ENCODE measurements around the gene FABP6.
"Not testable (repeated sequence)": the region's sequence is repeated elsewhere in the genome, so short reads cannot be mapped to it uniquely, and the experiment has no call there.

FABP6 gene, protein sequence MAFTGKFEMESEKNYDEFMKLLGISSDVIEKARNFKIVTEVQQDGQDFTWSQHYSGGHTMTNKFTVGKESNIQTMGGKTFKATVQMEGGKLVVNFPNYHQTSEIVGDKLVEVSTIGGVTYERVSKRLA

DNA sequence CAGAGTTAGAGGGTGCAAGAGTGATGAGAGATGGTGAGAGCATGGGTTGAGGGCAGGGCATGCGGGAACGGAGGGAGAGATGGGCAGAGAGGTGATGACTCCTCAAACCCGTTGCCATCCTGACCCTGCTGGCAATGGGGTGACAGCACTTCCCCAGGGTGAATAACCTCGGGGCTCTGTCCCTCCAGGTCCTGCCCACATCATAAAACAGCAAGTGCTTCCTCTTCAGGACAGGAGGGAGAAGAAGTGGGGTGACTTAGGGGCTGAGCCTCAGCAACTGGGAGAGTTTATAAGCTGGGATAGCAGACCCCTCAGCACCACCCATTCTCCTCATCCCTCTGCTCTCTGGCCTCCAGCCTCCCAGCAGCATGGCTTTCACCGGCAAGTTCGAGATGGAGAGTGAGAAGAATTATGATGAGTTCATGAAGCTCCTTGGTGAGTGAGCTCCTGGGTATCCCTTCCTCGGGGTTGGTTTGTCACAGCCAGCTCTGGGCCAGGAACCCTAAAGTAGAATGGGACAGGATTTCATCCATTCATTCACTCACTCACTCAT, at the start of gene FABP6:
TSS of gene FABP6 (plus strand) at position 317 of the 553 bp plus-strand sequence. CDS start at position 369, 52 bp downstream.
- DNase-seq (ENCODE audit: low spot score): no peak

DNA sequence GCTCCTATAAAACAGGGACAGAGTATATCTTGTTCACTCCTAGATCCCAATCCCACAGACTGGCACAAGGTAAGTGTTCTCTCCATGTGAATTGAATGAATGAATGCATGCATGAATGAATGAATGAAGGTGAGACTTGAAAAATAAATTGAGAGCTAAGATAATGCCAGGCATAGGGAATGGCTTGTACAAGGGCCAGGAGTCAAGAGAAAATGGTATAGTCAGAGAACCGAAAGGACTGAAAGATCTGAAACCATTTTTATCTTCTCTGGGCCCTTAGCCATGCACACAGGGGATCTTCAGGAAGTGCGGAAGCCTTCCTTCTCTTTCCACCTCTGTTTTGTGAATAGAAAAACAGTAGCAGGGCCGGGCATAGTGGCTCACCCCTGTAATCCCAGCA, 48.4 kb upstream of the FABP6 start:
- DNase-seq (ENCODE audit: low spot score): no peak

DNA sequence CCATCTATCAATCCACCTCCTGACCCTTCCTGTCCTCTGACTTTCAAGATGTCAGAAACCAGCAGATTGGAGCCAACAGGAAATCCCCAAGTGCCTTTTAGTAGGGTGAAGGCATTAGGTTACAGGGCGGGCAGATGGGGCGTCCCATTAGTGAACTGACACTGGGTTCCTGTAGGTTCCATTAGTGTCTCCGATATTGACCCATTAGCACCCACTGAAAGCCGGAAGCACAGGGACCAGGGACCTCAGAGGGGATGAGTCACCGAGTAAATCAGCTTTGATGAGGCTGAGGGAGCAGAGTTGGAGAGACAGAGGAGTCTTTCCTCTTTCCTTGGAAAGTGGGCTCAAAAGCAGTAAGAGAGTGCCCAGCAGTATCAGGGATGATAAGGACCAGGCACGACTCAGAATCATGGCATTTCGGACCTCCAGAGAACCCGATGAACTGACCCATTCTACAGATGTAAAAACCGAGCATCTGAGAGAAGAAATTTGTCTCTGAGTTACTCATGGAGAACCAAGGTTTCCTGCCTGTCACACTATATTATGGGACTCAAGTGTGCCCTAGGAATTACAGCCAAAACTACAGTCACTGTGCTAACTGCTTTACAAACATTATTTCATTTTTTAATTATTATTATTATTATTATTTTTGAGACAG, 47.2 kb upstream of the FABP6 start:
- peak; percentile 41 for DNase-seq (ENCODE audit: low spot score)

DNA sequence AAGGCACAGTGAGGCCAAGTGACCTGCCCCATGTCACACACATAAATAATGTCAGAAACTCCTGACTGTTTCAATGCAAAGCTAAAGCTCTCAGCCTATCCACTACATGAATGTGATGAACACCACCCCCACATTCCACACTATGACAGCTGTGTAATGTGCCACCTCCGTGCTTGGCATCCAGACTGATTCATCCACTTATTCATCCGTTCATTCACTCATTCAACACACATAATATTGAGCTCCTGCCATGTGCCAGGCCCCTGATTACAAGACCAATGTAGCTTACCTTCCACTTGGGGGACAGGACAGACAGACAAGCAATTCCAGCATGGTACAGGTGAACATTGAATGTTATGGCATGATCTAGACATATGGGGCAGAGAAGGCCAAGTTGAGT, 46.2 kb upstream of the FABP6 start:
- peak; percentile 80 for DNase-seq (ENCODE audit: low spot score)

DNA sequence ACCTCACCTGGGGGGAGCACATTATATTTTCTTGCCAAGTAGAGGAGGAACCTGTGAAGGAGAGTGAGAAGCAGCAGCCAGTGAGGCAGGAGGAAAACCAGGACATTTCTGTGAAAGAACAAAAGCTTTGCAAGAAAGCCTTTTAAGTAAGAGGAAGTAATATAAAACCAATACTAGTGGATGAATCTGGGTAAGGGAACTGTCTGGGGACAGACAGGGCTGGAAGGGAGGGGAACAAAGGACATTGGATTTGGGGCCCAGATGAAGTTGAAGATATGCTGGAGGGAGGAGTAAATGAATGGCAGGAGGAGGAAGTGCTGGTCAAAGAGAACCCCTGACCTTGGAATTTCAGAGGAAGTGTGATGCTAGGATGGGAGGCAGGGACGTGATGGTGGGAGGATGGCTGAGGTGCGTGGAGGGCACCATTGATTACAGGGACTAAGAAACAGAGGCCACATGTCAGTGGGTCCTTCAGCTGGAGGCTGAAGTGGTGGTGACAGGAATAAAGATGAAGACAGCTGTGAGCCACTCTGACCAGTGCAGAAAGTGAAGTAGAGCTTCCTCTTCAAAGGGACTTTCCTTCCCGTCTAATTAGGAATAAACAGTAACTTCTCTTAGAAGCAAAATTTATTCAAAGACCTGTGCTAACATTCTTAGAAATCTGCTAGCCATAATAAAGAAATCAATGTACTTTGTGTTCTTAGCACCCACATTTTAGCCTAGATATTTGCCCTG, 43.5 kb upstream of the FABP6 start:
- no peak for DNase-seq (ENCODE audit: low spot score)

DNA sequence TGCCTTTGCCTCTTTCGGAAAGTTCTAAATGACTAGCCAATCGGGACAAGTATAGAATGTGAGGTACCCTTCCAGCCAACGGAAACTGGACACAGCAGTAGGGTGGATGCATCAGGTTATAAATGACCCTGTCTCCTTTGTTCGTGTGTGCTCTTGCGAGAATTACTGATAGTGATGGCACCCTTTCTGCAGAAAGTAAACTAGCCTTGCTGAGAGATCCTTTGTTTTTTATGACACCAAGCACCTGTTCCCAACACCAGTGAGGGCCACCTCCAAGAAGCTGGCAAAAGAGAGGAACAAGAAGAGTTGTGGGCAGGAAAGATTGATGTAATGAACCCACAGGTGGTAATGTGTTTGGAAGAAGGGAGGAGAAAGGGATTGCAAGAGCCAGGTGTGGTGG, 42.8 kb upstream of the FABP6 start:
- no peak for DNase-seq (ENCODE audit: low spot score)

DNA sequence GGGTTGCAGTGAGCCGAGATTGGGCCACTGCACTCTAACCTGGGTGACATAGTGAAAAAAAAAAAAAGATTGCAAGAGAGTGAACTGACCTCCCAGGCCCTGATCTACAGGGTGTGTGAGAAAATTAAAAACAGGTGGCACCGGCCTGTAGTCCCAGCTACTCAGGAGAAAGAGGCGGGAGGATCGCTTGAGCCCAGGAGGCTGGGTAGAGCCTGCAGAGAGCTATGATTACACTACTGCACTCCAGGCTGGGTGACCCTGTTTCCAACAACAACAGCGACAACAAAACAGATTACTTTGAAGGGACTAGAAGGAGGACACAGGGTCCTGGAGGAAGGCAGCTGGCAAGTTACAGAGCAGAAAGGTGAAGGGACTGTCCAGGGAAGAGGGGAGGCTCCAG, 42.2 kb upstream of the FABP6 start:
- no peak for DNase-seq (ENCODE audit: low spot score)

DNA sequence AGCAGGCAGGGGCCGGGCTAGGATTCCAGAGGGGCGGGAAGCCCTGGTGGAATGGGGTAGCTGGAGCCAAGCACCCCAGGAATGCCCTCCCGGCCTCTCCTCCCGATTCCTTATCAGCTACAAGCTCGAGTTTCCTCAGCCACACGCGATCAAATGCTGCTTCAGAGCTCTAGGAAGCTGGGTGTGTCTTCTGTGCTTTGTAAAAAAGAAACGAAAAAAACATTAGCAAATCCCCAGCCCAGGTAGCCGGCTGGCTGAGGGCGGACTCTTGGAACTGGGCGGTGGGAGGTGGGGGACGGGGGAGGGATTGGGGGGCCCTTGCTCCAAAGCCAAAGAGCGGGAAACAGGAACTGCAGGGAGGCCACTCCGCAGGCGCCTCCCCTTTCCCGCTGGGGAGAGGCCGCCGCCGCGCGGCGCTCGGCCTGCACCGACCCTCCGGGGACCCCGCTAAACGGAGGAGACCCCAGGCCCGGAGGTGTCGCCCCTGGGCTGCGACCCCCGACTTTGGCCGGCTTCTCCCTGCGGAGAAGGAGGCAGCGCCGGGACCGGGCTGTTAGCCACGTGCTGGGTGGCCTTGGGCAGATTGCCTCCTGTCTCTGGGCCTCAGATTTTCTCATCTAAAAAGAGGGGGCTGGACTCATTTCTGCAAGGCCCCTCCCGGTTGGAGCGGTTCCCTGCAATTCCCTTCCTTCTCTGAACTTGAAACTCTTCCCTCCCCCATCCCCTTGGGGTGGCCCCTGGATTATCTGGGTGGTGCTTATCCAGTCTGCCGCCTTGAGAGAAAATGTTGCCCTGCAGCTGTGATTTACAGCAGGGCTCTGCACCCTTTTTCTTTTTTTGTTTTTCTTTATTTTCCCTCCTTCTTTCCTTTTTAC, 40.9 kb upstream of the FABP6 start:
- no peak for DNase-seq (ENCODE audit: low spot score)

DNA sequence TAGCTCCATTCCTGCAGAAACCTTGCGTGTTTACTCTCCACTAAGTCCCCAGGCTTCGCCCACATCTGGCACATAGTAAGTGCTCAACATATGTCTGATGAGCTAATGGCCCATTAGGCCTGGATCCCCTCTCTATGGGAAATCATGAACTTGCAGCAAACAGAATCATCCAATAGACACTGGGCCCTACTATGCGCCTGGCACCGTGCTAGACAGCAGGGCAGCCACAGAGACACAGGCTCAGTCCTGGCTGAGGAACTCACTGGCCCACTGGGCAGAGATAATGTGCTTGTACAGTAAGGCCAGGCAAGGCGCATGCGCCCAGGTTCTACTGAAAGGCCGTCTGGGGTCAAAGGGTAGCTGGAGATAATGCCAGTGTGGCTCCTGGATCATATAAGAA, 36.9 kb upstream of the FABP6 start:
- no peak for DNase-seq (ENCODE audit: low spot score)

DNA sequence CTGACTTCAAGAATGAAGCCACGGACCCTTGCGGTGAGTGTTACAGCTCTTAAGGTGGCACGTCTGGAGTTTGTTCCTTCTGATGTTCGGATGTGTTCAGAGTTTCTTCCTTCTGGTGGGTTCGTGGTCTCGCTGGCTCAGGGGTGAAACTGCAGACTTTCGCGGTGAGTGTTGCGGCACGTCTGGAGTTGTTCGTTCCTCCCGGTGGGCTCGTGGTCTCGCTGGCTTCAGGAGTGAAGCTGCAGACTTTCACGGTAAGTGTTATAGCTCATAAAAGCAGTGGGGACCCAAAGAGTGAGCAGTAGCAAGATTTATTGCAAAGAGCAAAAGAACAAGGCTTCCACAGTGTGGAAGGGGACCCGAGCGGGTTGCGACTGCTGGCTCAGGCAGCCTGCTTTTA, 36.2 kb upstream of the FABP6 start:
- DNase-seq (ENCODE audit: low spot score): not testable (repeated sequence)

DNA sequence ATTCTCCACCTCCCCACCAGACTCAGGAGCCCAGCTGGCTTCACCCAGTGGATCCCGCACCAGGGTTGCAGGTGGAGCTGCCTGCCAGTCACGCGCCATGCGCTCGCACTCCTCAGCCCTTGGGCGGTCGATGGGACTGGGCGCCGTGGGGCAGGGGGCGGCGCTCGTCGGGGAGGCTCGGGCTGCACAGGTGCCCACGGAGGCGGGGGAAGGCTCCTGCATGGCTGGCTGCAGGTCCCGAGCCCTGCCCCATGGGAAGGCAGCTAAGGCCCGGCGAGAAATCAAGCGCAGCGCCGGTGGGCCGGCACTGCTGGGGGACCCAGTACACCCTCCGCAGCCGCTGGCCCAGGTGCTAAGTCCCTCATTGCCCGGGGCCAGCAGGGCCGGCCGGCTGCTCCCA, 35.5 kb upstream of the FABP6 start:
- DNase-seq (ENCODE audit: low spot score): not testable (repeated sequence)

DNA sequence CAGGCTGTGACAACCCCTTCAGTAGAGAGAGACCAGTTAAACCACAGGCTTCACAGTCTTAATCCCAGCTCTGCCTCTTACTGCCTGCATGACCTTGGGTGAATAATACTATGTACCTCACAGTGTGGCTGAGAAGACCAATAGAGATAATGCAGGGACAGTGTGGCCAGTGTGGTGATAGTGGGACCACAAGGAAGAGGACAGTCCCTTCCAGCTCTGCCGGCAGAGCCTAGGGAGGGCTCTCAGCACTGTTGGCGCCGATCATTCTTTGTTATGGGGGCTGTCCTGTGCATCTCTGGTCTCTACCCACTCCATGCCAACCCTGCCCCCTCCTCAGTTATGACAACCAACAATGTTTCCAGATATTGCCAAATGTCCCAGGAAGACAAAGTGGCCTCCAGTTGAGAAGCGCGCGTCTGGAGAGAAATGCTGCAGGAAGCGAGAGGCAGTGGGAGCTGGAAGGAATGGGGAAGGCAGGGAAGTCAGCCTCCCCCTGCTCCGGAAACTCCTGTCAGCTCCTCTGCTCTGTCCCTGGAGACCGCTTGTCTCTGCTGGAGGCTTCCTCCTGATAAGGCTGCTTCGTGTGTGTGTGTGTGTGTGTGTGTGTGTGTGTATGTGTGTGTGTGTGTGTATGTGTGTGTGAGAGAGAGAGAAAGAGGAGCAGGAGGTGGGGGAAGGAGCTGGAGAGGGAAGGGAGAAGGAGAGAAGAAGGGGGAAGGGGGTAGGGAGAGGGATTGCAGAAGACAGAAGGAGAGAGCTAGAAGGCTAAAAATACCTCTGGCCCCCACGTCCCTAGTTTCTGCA, 31.8 kb upstream of the FABP6 start:
- no peak for DNase-seq (ENCODE audit: low spot score)

DNA sequence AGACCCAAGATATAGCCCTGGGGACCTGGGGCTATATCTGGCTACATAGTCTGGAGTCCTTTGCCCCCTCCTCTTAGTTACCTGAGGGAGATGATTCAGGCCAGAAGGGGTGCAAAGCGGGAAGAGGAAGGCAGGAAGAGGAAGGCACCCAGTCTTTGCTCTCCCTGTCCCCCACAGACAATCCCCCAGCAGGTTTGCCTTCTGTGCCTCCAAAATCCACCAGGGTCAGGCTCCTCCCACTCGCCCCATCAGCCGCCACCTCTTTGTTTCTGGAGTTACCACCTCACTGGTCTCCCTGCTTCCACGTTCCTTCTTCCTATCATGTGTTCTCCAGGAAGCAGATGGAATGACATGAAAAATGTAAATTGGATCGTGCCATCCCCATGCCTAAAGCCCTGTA, 31.2 kb upstream of the FABP6 start:
- no peak for DNase-seq (ENCODE audit: low spot score)

DNA sequence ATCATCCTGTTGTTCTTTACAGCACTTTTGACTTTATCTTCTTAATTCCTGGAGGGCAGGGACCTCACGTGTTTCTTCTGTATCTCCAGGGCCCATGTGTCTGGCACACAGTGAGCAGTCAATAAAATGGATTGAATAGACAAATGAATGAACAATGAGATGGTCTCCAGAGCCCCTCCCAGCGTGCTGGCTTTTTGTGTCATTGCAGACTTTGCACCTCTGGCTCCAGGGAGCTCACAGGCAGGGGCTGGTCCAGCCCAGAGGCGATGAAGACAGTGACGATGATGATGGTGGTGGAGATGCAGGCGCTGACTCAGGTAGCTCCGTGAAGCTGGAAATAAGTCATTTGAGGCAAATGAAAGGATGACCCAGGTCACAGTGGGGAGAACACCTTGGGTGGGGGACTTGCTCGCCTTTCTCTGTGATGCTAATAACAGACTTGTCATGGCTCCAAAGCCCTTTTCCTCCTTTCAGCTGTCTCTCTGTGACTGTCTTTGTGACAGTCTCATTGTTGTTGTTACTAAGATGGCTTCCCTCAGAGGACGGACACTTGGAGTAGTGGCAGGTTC, 30.4 kb upstream of the FABP6 start:
- no peak for DNase-seq (ENCODE audit: low spot score)

DNA sequence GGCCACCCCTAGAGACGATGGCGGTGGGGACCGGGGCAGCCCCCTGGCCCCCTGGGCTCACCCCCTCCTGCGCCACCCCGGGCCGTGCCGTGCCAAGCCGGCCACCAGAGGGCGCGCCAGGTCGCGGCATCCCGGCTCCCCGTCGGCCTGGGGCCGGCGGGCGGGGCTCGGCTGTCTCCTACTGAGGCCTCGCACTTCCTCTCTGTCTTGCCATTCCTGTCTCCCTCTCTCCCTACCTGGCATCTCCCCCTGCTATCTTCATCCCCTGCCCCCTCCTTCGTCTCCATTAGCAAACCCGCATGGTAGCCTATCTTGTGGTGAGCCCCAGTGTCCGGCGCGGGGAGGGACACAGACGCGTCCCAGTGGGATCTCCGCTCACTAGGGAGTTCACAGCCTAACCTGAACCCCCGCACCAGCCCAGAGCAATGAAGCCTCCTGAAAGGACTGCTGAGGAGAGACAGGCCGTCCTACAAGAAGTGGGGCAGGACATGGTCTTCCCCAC, 29.8 kb upstream of the FABP6 start:
- peak; percentile 60 for DNase-seq (ENCODE audit: low spot score)

DNA sequence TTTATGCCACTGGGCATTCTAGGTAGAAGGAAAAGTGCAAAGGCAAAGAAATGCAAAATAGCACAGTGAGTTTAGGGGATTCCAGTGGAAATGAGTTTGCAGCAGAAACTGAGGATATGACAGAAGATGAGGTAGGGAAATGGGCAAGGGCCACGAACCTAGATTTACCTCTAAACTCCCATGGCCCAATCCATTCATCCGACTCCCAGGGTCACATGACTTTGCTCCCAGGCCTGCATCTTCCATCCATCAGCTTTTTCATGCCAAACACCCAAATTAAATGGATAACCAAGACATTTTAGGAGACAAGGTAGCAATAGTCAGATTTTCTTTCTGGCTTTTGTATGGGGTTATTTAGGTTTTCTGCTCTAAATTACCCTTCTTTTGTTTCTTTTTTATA, 22.2 kb upstream of the FABP6 start:
- DNase-seq (ENCODE audit: low spot score): no peak

DNA sequence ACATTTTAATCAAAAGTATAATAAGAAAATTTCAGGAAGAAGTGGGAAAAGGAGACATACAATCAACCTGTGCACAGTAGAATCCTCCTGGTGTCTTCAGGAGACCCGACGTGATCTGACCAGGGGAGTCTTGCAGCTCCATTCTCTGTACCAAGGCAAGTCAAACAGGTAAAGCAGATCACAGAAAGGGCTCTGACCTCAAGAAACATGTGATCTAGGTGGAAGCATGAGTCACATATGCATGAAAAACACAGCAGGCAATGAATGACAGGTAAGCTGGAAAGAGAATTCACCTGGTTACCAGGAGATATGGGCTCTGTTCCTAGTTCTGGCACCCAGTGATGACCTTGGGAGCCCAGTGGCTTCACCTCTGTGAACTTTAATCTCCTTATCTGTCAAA, 19.4 kb upstream of the FABP6 start:
- DNase-seq (ENCODE audit: low spot score): peak; percentile 57

DNA sequence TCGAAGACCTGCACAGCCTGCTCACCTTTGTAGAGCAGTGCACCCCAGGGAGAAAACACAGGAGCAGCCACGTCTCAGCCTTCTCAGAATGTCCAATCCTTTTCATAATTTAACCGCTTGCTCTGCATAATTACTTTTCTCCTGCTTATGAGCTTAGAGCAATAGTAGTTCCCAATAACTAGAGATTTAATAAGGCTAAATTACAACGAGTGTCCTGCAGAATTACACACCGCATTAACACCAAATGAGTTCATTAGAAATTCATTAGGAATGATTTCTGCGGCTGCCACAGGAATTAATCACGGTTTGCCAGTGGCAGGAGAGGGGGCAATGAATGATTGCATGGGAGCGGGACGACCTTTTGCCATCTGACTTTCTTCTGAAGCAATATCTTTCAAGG, 18.7 kb upstream of the FABP6 start:
- DNase-seq (ENCODE audit: low spot score): no peak

DNA sequence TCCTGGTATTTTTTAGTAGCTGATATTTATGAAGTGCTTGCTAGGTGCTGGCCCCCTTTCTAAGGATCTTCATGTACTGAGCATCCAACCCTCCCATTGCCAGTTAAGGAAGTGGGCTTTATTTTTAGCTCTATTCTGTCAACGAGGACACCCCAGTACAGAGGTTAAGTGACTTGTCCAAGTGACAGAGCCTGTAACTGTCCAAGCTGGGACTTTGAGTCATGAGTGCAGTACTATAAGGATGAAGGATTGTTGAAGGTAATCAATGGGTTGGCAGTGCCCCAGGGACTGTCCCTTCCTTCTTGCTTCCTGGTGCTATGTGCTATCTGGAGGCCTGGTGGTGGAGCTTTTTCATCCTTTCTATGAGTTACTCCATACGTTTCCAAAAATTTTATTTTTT, 18.0 kb upstream of the FABP6 start:
- no peak for DNase-seq (ENCODE audit: low spot score)

DNA sequence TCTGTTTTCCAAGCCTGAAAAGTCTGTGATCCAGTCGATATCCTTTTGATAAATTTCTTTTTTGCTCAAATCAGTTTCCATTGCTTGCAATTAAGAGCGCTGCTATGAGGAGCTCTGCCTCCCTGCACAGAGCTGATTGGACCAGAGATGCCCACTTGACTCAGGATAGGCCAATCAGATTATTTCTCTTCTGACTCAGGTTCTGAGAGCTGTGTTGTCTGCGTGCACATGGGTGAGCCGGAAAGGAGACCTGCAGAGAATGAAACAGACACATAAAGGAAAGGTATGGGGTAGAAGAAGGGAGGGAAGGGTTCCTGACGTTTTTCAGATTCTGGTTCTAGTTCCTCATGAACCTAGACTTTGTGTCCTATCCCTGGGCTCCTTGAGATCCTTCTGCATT, 15.8 kb upstream of the FABP6 start:
- no peak for DNase-seq (ENCODE audit: low spot score)

DNA sequence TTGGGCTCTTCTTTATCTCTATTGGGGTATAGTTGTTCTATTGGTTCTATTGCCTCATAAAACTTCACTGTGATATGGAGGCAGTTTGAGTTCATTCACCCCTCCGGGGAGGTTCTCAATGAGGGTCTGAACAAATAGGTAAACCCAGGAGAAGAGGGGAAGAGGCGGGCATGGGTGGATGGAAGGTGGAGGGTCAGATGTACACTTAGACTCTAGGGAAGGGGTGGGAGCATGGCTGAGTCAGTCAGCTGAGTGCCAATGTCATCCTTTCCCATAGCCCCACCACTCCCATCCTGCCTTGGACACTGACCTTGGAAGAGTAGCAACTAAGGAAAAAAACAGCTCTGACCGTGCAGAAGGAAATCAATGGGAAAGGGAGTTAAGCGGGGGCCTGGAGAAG, 9.9 kb upstream of the FABP6 start:
- DNase-seq (ENCODE audit: low spot score): no peak

All from kidney tubule cell (primary cell).